ENCODE results near the gene ARHGAP26. TPM values are rescaled to one million over a fixed set of nuclear protein-coding genes. Genes with fewer than 3 reads are reported as not detected.

ARHGAP26 gene
- total and polyA plus RNA-seq, 5 donors from 2014 or later: 2.8 to 40.5 (median 5.4) TPM

GRCh38 chr5:142974409-142974808 lies 204.2 kb downstream of the ARHGAP26 start:
- ATAC-seq (ENCODE audit: low read depth in 2 of 2): no peak
- H3K4me1 ChIP-seq (ENCODE audit: control insufficient read depth, insufficient read depth, low read length, poor library complexity, severe bottlenecking): no peaks in the 10 kb centered on the region

DNA sequence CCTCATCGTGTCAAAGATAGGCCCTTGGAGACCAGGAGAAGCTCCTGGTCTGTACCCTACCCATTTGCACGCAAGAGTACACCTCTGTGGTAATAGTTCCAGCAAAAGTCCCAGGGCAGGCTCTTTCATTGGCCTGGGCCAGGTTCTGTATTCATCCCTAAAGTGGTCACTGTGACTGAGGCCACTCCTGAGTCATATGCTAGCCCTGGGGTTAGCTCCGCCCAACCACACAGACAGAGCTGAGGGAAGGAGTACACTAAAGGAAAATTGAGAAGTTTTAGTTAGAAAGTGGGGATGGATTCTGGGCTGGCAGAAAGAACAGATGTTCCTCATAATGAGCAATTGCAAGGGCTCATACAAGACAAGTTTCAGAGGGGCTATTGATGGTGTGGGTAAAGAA lies 206.7 kb downstream of the ARHGAP26 start:
- Histone ChIP-seq H3K9me3 (ENCODE audit: control insufficient read depth in 2 of 2, low read length in 2 of 2) (no peaks in the 10 kb centered on the region), H3K36me3 (ENCODE audit: control insufficient read depth, insufficient read depth, low read length) (no peaks in the 10 kb centered on the region), H3K4me3 (ENCODE audit: low read depth, low read length) (no peak overlapping the region), H3K27ac (ENCODE audit: insufficient read depth, low read length, poor library complexity, severe bottlenecking) (no peak overlapping the region), H3K4me1 (ENCODE audit: control insufficient read depth, insufficient read depth, low read length, poor library complexity, severe bottlenecking) (no peaks in the 10 kb centered on the region), H3K27me3 (ENCODE audit: control insufficient read depth, insufficient read depth, low read length) (no peaks in the 10 kb centered on the region)
- ATAC-seq (ENCODE audit: low read depth in 2 of 2) (no peak), DNase-seq (no peak)
- Mint-ChIP-seq H3K27ac (no peak overlapping the region), H3K36me3 (no peaks in the 10 kb centered on the region), H3K4me1 (peaks cover 0 to 15% (median 13%) of the 10 kb centered on the region in 4 donors), H3K4me3 (no peak overlapping the region), H3K27me3 (no peaks in the 10 kb centered on the region), H3K9me3 (peaks cover 0 to 1% (median 0%) of the 10 kb centered on the region in 7 donors)

More at GRCh38 chr5:142974409-142974808, 204.2 kb downstream of the ARHGAP26 start:
- H3K9me3 ChIP-seq (ENCODE audit: control insufficient read depth in 2 of 2, low read length in 2 of 2): no peaks in the 10 kb centered on the region
- no peaks in the 10 kb centered on the region for H3K36me3 Mint-ChIP-seq
- H3K4me1 Mint-ChIP-seq: peaks cover 0 to 15% (median 6%) of the 10 kb centered on the region in 4 donors
- H3K27me3 Mint-ChIP-seq: no peaks in the 10 kb centered on the region
- H3K9me3 Mint-ChIP-seq: peaks cover 0 to 1% (median 0%) of the 10 kb centered on the region in 7 donors
- no peak overlapping the region for H3K4me3 ChIP-seq (ENCODE audit: low read depth, low read length)
- no peaks in the 10 kb centered on the region for H3K36me3 ChIP-seq (ENCODE audit: control insufficient read depth, insufficient read depth, low read length)
- no peaks in the 10 kb centered on the region for H3K27me3 ChIP-seq (ENCODE audit: control insufficient read depth, insufficient read depth, low read length)
- H3K27ac ChIP-seq (ENCODE audit: insufficient read depth, low read length, poor library complexity, severe bottlenecking): no peak overlapping the region
- DNase-seq: no peak
- H3K4me3 Mint-ChIP-seq: no peak overlapping the region
- H3K27ac Mint-ChIP-seq: no peak overlapping the region

GRCh38 chr5:142977363-142978051 lies 207.3 kb downstream of the ARHGAP26 start:
- Histone ChIP-seq H3K9me3 (ENCODE audit: control insufficient read depth in 2 of 2, low read length in 2 of 2) (no peaks in the 10 kb centered on the region), H3K4me3 (ENCODE audit: low read depth, low read length) (no peak overlapping the region), H3K27ac (ENCODE audit: insufficient read depth, low read length, poor library complexity, severe bottlenecking) (no peak overlapping the region), H3K36me3 (ENCODE audit: control insufficient read depth, insufficient read depth, low read length) (no peaks in the 10 kb centered on the region), H3K27me3 (ENCODE audit: control insufficient read depth, insufficient read depth, low read length) (no peaks in the 10 kb centered on the region), H3K4me1 (ENCODE audit: control insufficient read depth, insufficient read depth, low read length, poor library complexity, severe bottlenecking) (no peaks in the 10 kb centered on the region)
- Mint-ChIP-seq H3K27me3 (no peaks in the 10 kb centered on the region), H3K4me1 (peaks cover 0 to 15% (median 13%) of the 10 kb centered on the region in 4 donors), H3K4me3 (no peak overlapping the region), H3K27ac (no peak overlapping the region), H3K36me3 (no peaks in the 10 kb centered on the region), H3K9me3 (peaks cover 0 to 1% (median 0%) of the 10 kb centered on the region in 7 donors)
- peak in 1 of 3 donors; percentile 42 for DNase-seq
- ATAC-seq (ENCODE audit: low read depth in 2 of 2): peak; percentile 53 to 58

- Mint-ChIP-seq H3K27me3 (no peaks in the 10 kb centered on the region), H3K9me3 (peaks cover 0 to 1% (median 0%) of the 10 kb centered on the region in 7 donors), H3K4me1 (peaks cover 0 to 15% (median 13%) of the 10 kb centered on the region in 4 donors), H3K4me3 (no peak overlapping the region), H3K36me3 (no peaks in the 10 kb centered on the region), H3K27ac (peak overlapping the region in 1 of 3 donors; percentile 70)
- ATAC-seq (ENCODE audit: low read depth in 2 of 2) (no peak), DNase-seq (no peak)
- H3K27me3 ChIP-seq (ENCODE audit: control insufficient read depth, insufficient read depth, low read length): no peaks in the 10 kb centered on the region
- H3K4me3 ChIP-seq (ENCODE audit: low read depth, low read length): no peak overlapping the region
- H3K36me3 ChIP-seq (ENCODE audit: control insufficient read depth, insufficient read depth, low read length): no peaks in the 10 kb centered on the region
- no peaks in the 10 kb centered on the region for H3K9me3 ChIP-seq (ENCODE audit: control insufficient read depth in 2 of 2, low read length in 2 of 2)
- no peak overlapping the region for H3K27ac ChIP-seq (ENCODE audit: insufficient read depth, low read length, poor library complexity, severe bottlenecking)
- no peaks in the 10 kb centered on the region for H3K4me1 ChIP-seq (ENCODE audit: control insufficient read depth, insufficient read depth, low read length, poor library complexity, severe bottlenecking)
These were observed 208.1 kb downstream of the ARHGAP26 start for GRCh38 chr5:142978252-142978651.

DNA sequence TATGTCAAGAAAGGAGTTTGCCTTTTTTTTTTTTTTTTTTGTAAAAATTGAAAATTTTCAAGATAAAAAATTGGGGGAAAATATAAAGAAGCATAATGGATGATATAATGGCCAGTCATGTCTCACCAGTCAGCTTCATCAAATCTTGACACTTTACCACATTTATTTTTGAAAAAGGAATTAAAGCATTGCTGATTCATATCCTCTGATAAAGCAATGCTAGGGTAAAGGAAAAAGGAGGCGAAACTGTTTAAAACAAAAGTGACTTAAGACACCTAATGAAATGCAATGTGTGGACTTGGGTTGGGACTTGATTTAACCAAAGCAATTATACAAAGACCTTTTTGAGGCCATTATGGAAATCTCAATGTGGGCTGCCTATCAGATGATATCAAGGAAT lies 208.5 kb downstream of the ARHGAP26 start:
- Mint-ChIP-seq H3K36me3 (no peaks in the 10 kb centered on the region), H3K4me3 (no peak overlapping the region), H3K9me3 (peaks cover 0 to 1% (median 0%) of the 10 kb centered on the region in 7 donors), H3K4me1 (peaks cover 0 to 15% (median 13%) of the 10 kb centered on the region in 4 donors), H3K27ac (no peak overlapping the region), H3K27me3 (no peaks in the 10 kb centered on the region)
- Histone ChIP-seq H3K4me1 (ENCODE audit: control insufficient read depth, insufficient read depth, low read length, poor library complexity, severe bottlenecking) (no peaks in the 10 kb centered on the region), H3K36me3 (ENCODE audit: control insufficient read depth, insufficient read depth, low read length) (no peaks in the 10 kb centered on the region), H3K27me3 (ENCODE audit: control insufficient read depth, insufficient read depth, low read length) (no peaks in the 10 kb centered on the region), H3K9me3 (ENCODE audit: control insufficient read depth in 2 of 2, low read length in 2 of 2) (no peaks in the 10 kb centered on the region), H3K27ac (ENCODE audit: insufficient read depth, low read length, poor library complexity, severe bottlenecking) (no peak overlapping the region), H3K4me3 (ENCODE audit: low read depth, low read length) (no peak overlapping the region)
- DNase-seq (no peak), ATAC-seq (ENCODE audit: low read depth in 2 of 2) (no peak)

GRCh38 chr5:142979636-142980035 lies 209.5 kb downstream of the ARHGAP26 start:
- no peaks in the 10 kb centered on the region for H3K27me3 Mint-ChIP-seq
- peaks cover 6 to 17% (median 15%) of the 10 kb centered on the region in 4 donors for H3K4me1 Mint-ChIP-seq
- no peaks in the 10 kb centered on the region for H3K9me3 ChIP-seq (ENCODE audit: control insufficient read depth in 2 of 2, low read length in 2 of 2)
- H3K27me3 ChIP-seq (ENCODE audit: control insufficient read depth, insufficient read depth, low read length): no peaks in the 10 kb centered on the region
- DNase-seq: no peak
- H3K4me3 ChIP-seq (ENCODE audit: low read depth, low read length): no peak overlapping the region
- H3K36me3 Mint-ChIP-seq: no peaks in the 10 kb centered on the region
- peaks cover 0 to under 1% (median 0%) of the 10 kb centered on the region in 7 donors for H3K9me3 Mint-ChIP-seq
- no peak overlapping the region for H3K27ac ChIP-seq (ENCODE audit: insufficient read depth, low read length, poor library complexity, severe bottlenecking)
- ATAC-seq (ENCODE audit: low read depth in 2 of 2): no peak
- H3K27ac Mint-ChIP-seq: no peak overlapping the region
- H3K4me1 ChIP-seq (ENCODE audit: control insufficient read depth, insufficient read depth, low read length, poor library complexity, severe bottlenecking): no peaks in the 10 kb centered on the region
- H3K4me3 Mint-ChIP-seq: no peak overlapping the region
- no peaks in the 10 kb centered on the region for H3K36me3 ChIP-seq (ENCODE audit: control insufficient read depth, insufficient read depth, low read length)

DNA sequence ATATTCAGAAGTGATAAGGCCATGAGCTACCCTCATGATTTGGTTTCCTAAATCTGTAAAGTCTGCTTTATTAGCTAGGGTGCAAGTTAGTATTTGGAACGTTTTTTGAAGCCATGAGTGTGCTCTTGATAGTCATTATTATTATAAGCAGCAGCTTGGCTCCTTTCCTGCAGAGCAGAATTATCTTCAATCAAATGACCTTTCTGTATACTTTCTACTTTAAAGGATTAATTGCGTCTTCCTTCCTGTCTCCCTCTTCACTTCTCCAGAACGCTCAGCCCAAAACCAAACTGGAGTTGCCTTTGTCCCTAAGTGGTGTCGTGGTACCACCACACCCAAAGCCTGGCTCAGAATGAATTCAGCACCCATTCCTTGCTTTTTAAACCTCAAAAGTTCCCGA lies 211.3 kb downstream of the ARHGAP26 start:
- no peak overlapping the region for H3K4me3 ChIP-seq (ENCODE audit: low read depth, low read length)
- H3K27ac Mint-ChIP-seq: peak overlapping the region in 1 of 3 donors; percentile 42
- H3K4me3 Mint-ChIP-seq: no peak overlapping the region
- peaks cover 6 to 17% (median 11%) of the 10 kb centered on the region in 4 donors for H3K4me1 Mint-ChIP-seq
- H3K27me3 Mint-ChIP-seq: no peaks in the 10 kb centered on the region
- no peaks in the 10 kb centered on the region for H3K36me3 Mint-ChIP-seq
- DNase-seq (no peak), ATAC-seq (ENCODE audit: low read depth in 2 of 2) (no peak)
- H3K36me3 ChIP-seq (ENCODE audit: control insufficient read depth, insufficient read depth, low read length): no peaks in the 10 kb centered on the region
- no peak overlapping the region for H3K27ac ChIP-seq (ENCODE audit: insufficient read depth, low read length, poor library complexity, severe bottlenecking)
- H3K27me3 ChIP-seq (ENCODE audit: control insufficient read depth, insufficient read depth, low read length): no peaks in the 10 kb centered on the region
- no peaks in the 10 kb centered on the region for H3K9me3 Mint-ChIP-seq
- H3K9me3 ChIP-seq (ENCODE audit: control insufficient read depth in 2 of 2, low read length in 2 of 2): no peaks in the 10 kb centered on the region
- no peaks in the 10 kb centered on the region for H3K4me1 ChIP-seq (ENCODE audit: control insufficient read depth, insufficient read depth, low read length, poor library complexity, severe bottlenecking)
